WTC11 (cell line): ENCODE data around the gene CFAP99. TPM values are rescaled to one million over a fixed set of nuclear protein-coding genes. Genes with fewer than 3 reads are reported as not detected.

ENCODE experiments used
- ATAC-seq: fragments of 200-7000 bp; cut with Tn5 transposase; 2 replicates; pipeline ENCODE4 v1.10.0; 2021; ENCODE audit warnings: mild to moderate bottlenecking, moderate library complexity
- CTCF ChIA-PET: fragments of 300-600 bp; sonication (Branson Sonifier 250); formaldehyde crosslinking; loops from one replicate; lab custom pipeline; 2021; ENCODE audit warnings: antibody characterized with exemption; lab: Charles Lee
- POLR2A ChIA-PET: fragments of 350-600 bp; sonication (Branson Sonifier 250); formaldehyde crosslinking; loops from one replicate; lab custom pipeline; 2021; ENCODE audit warnings: antibody characterized with exemption; lab: Charles Lee
- DNase-seq: peaks from one replicate; pipeline ENCODE4 v3.0.0; 2021; ENCODE audit warnings: low spot score
- H3K27ac Mint-ChIP-seq: 2 replicates; pipeline ENCODE4 v1.8.0; 2021; ENCODE audit warnings: mixed read lengths
- H3K27me3 Mint-ChIP-seq: 2 replicates; pipeline ENCODE4 v1.8.0; 2021; ENCODE audit warnings: low read depth, mild to moderate bottlenecking, moderate library complexity, mixed read lengths
- H3K36me3 Mint-ChIP-seq: 2 replicates; pipeline ENCODE4 v1.8.0; 2021; ENCODE audit warnings: mixed read lengths
- H3K4me1 Mint-ChIP-seq: 2 replicates; pipeline ENCODE4 v1.8.0; 2022; ENCODE audit warnings: mixed read lengths
- H3K4me3 Mint-ChIP-seq: 2 replicates; pipeline ENCODE4 v1.8.0; 2021; ENCODE audit warnings: mild to moderate bottlenecking, moderate library complexity, mixed read lengths
- H3K9me3 Mint-ChIP-seq: 2 replicates; pipeline ENCODE4 v1.8.0; 2021; ENCODE audit warnings: mixed read lengths
- ELF4 ChIP-seq: sonication (generic); formaldehyde crosslinking; IDR thresholded peaks from 2 replicates; pipeline ENCODE4 v1.8.1; 2022; ENCODE audit warnings: low read depth, mild to moderate bottlenecking, moderate library complexity, missing genetic modification reagents
- ESRRA ChIP-seq: sonication (generic); formaldehyde crosslinking; IDR thresholded peaks from 2 replicates; pipeline ENCODE4 v1.8.1; 2022; ENCODE audit warnings: mild to moderate bottlenecking, missing genetic modification reagents, borderline replicate concordance
- FOXJ3 ChIP-seq: sonication (generic); formaldehyde crosslinking; IDR thresholded peaks from 2 replicates; pipeline ENCODE4 v1.9.0; 2021; ENCODE audit warnings: missing genetic modification reagents, mild to moderate bottlenecking, borderline replicate concordance
- GRHL2 ChIP-seq: fragments of 250-450 bp; sonication (Bioruptor Pico); IDR thresholded peaks from 2 replicates; pipeline ENCODE4 v1.8.0; 2022; ENCODE audit warnings: mild to moderate bottlenecking, moderate library complexity; ENCODE audit not compliant: insufficient replicate concordance, severe bottlenecking
- HMGXB4 ChIP-seq: sonication (generic); formaldehyde crosslinking; IDR thresholded peaks from 2 replicates; pipeline ENCODE4 v1.8.1; 2023; ENCODE audit warnings: mild to moderate bottlenecking, moderate library complexity, missing genetic modification reagents
- JUN ChIP-seq: sonication (generic); formaldehyde crosslinking; IDR thresholded peaks from 2 replicates; pipeline ENCODE4 v1.8.0; 2023; ENCODE audit warnings: mild to moderate bottlenecking, missing genetic modification reagents
- MXD4 ChIP-seq: fragments of 250-450 bp; sonication (Bioruptor Pico); IDR thresholded peaks from 2 replicates; pipeline ENCODE4 v1.8.0; 2021; ENCODE audit warnings: mild to moderate bottlenecking, moderate library complexity, borderline replicate concordance
- NFE2L1 ChIP-seq: sonication (generic); formaldehyde crosslinking; IDR thresholded peaks from 2 replicates; pipeline ENCODE4 v1.8.1; 2023; ENCODE audit warnings: missing genetic modification reagents
- NR3C1 ChIP-seq: sonication (generic); formaldehyde crosslinking; conservative IDR thresholded peaks from 2 replicates; pipeline ENCODE4 v1.8.1; 2023; ENCODE audit warnings: low read depth, mild to moderate bottlenecking, missing genetic modification reagents
- PRRX2 ChIP-seq: fragments of 250-450 bp; sonication (Bioruptor Pico); IDR thresholded peaks from 2 replicates; pipeline ENCODE4 v1.8.0; 2021; ENCODE audit warnings: mild to moderate bottlenecking
- TEAD4 ChIP-seq: sonication (generic); formaldehyde crosslinking; IDR thresholded peaks from 2 replicates; pipeline ENCODE4 v1.8.0; 2022; ENCODE audit warnings: mild to moderate bottlenecking, missing genetic modification reagents
- TP53 ChIP-seq: sonication (generic); formaldehyde crosslinking; IDR thresholded peaks from 2 replicates; pipeline ENCODE4 v1.8.1; 2023; ENCODE audit warnings: mild to moderate bottlenecking, missing genetic modification reagents
- USF1 ChIP-seq: sonication (generic); formaldehyde crosslinking; IDR thresholded peaks from 2 replicates; pipeline ENCODE4 v1.8.0; 2022; ENCODE audit warnings: mild to moderate bottlenecking, missing genetic modification reagents
- ZNF121 ChIP-seq: sonication (generic); formaldehyde crosslinking; IDR thresholded peaks from 2 replicates; pipeline ENCODE4 v1.8.0; 2023; ENCODE audit warnings: missing genetic modification reagents
- ZNF138 ChIP-seq: sonication (generic); formaldehyde crosslinking; conservative IDR thresholded peaks from 2 replicates; pipeline ENCODE4 v1.8.1; 2022; ENCODE audit warnings: mild to moderate bottlenecking, moderate library complexity, missing genetic modification reagents
- ZNF317 ChIP-seq: sonication (generic); formaldehyde crosslinking; IDR thresholded peaks from 2 replicates; pipeline ENCODE4 v1.8.1; 2023; ENCODE audit warnings: low read depth, mild to moderate bottlenecking, moderate library complexity, missing genetic modification reagents, borderline replicate concordance
- ZNF416 ChIP-seq: fragments of 250-450 bp; sonication (Bioruptor Pico); IDR thresholded peaks from 2 replicates; pipeline ENCODE4 v1.9.0; 2021; ENCODE audit warnings: mild to moderate bottlenecking, inconsistent platforms
- total RNA-seq: library from RNA; stranded (reverse); gene quantifications from 3 replicates; pipeline ENCODE4 v1.2.3, GENCODE V29; 2021
- TF ChIP-seq, protein P1 (sequence below): sonication (generic); formaldehyde crosslinking; IDR thresholded peaks from 2 replicates; pipeline ENCODE4 v1.8.1; 2023; ENCODE audit warnings: mild to moderate bottlenecking, missing genetic modification reagents
- TF ChIP-seq, protein P2 (sequence below): sonication (generic); formaldehyde crosslinking; IDR thresholded peaks from 2 replicates; pipeline ENCODE4 v1.8.0; 2022; ENCODE audit warnings: missing genetic modification reagents

The CFAP99 gene
- total RNA-seq, 1 experiment from 2014 or later = not detected

- TF ChIP-seq, protein P1, sequence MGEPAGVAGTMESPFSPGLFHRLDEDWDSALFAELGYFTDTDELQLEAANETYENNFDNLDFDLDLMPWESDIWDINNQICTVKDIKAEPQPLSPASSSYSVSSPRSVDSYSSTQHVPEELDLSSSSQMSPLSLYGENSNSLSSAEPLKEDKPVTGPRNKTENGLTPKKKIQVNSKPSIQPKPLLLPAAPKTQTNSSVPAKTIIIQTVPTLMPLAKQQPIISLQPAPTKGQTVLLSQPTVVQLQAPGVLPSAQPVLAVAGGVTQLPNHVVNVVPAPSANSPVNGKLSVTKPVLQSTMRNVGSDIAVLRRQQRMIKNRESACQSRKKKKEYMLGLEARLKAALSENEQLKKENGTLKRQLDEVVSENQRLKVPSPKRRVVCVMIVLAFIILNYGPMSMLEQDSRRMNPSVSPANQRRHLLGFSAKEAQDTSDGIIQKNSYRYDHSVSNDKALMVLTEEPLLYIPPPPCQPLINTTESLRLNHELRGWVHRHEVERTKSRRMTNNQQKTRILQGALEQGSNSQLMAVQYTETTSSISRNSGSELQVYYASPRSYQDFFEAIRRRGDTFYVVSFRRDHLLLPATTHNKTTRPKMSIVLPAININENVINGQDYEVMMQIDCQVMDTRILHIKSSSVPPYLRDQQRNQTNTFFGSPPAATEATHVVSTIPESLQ (CRISPR knock-in tag) = no peak
- TF ChIP-seq, protein P2, sequence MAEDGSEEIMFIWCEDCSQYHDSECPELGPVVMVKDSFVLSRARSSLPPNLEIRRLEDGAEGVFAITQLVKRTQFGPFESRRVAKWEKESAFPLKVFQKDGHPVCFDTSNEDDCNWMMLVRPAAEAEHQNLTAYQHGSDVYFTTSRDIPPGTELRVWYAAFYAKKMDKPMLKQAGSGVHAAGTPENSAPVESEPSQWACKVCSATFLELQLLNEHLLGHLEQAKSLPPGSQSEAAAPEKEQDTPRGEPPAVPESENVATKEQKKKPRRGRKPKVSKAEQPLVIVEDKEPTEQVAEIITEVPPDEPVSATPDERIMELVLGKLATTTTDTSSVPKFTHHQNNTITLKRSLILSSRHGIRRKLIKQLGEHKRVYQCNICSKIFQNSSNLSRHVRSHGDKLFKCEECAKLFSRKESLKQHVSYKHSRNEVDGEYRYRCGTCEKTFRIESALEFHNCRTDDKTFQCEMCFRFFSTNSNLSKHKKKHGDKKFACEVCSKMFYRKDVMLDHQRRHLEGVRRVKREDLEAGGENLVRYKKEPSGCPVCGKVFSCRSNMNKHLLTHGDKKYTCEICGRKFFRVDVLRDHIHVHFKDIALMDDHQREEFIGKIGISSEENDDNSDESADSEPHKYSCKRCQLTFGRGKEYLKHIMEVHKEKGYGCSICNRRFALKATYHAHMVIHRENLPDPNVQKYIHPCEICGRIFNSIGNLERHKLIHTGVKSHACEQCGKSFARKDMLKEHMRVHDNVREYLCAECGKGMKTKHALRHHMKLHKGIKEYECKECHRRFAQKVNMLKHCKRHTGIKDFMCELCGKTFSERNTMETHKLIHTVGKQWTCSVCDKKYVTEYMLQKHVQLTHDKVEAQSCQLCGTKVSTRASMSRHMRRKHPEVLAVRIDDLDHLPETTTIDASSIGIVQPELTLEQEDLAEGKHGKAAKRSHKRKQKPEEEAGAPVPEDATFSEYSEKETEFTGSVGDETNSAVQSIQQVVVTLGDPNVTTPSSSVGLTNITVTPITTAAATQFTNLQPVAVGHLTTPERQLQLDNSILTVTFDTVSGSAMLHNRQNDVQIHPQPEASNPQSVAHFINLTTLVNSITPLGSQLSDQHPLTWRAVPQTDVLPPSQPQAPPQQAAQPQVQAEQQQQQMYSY = no peak
- no peak for TF ChIP-seq PRRX2 (CRISPR knock-in tag)
- no peak for TF ChIP-seq JUN (CRISPR knock-in tag)
- no peak for TF ChIP-seq ELF4 (CRISPR knock-in tag)
- TF ChIP-seq ZNF416 = no peak
- TF ChIP-seq ESRRA (CRISPR knock-in tag) = no peak
- TF ChIP-seq ZNF138 (CRISPR knock-in tag) = no peak
- TF ChIP-seq GRHL2 = no peak
- TF ChIP-seq ZNF121 (CRISPR knock-in tag) = no peak
- no peak for TF ChIP-seq TEAD4
- no peak for TF ChIP-seq NFE2L1 (CRISPR knock-in tag)
Observed at GRCh38 chr4:2406920-2407319, 11.8 kb upstream of the CFAP99 start (continued).

- TF ChIP-seq NR3C1 (CRISPR knock-in tag) = no peak
- no peak for TF ChIP-seq NFE2L1 (CRISPR knock-in tag)
- TF ChIP-seq USF1 (CRISPR knock-in tag) = no peak
- TF ChIP-seq ZNF317 (CRISPR knock-in tag) = no peak
- no peak for TF ChIP-seq HMGXB4
- no peak for TF ChIP-seq TP53 (CRISPR knock-in tag)
- no peak for TF ChIP-seq MXD4 (CRISPR knock-in tag)
- TF ChIP-seq FOXJ3 (CRISPR knock-in tag) = no peak
- no peak for TF ChIP-seq TEAD4
- no peak for TF ChIP-seq PRRX2 (CRISPR knock-in tag)
- DNase-seq (no peak), ATAC-seq (no peak)
- Mint-ChIP-seq H3K27me3 (no peaks in the 10 kb centered on the region; the same call in 1 of the 2 replicates), H3K36me3 (no peaks in the 10 kb centered on the region), H3K9me3 (no peaks in the 10 kb centered on the region), H3K4me1 (peaks cover 44% of the 10 kb centered on the region), H3K4me3 (no peak overlapping the region), H3K27ac (no peak overlapping the region)
- ChIA-PET CTCF (interaction anchor here (0.9 kb wide), 1 partner anchor 11 kb away, joined by 3 read pairs; the partner anchor contains the start of genes CFAP99 and ZFYVE28), POLR2A (no interaction called here)
Observed at GRCh38 chr4:2407991-2408342, 10.8 kb upstream of the CFAP99 start.
